SK-N-SH (cell line): Measurements from ENCODE around the gene PIMREG. TPM values are rescaled to one million over a fixed set of nuclear protein-coding genes. Genes with fewer than 3 reads are reported as not detected.

ENCODE experiments used
- CTCF ChIA-PET: fragments of 300-600, 350-600 bp; formaldehyde crosslinking; extraction: SDS; loops from one replicate; lab custom pipeline; 2021; lab: Yijun Ruan, JAX
- POLR2A ChIA-PET: fragments of 350-600 bp; sonication (Branson Sonifier 250); formaldehyde crosslinking; extraction: SDS; loops from one replicate; lab custom pipeline; 2020; ENCODE audit warnings: antibody characterized with exemption, inconsistent platforms; lab: Yijun Ruan, JAX
- DNase-seq: peaks from one replicate; pipeline ENCODE4 v3.0.0; 2012
- H2AFZ ChIP-seq: fragments of 200-600 bp; sonication (generic); 2 replicates; pipeline ENCODE4 v1.8.1; 2016; ENCODE audit warnings: antibody characterized with exemption, mild to moderate bottlenecking, low read depth
- H3F3A ChIP-seq: fragments of 200-600 bp; sonication (generic); replicated peaks from 2 replicates; pipeline ENCODE3; 2016; ENCODE audit warnings: antibody characterized with exemption, mild to moderate bottlenecking; ENCODE audit not compliant: insufficient read depth
- H3K27ac ChIP-seq, 2 experiments: fragments of 200-500 bp in 1 of 2; fragments of 200-600 bp in 1 of 2; sonication (Bioruptor generic) in 1 of 2; sonication (generic), shearing (Covaris generic) in 1 of 2; 2 replicates each; pipeline versions ENCODE4 v1.5.1 to v1.6.1; 2014 to 2016; ENCODE audit warnings: low read depth in 2 of 2, inconsistent platforms in 1 of 2, low read length in 1 of 2, mild to moderate bottlenecking in 1 of 2, mixed read lengths in 1 of 2
- H3K27me3 ChIP-seq: fragments of 200-600 bp; sonication (generic), shearing (Covaris generic); 2 replicates; pipeline ENCODE4 v1.6.1; 2016; ENCODE audit warnings: mixed run types; ENCODE audit not compliant: insufficient read depth
- H3K36me3 ChIP-seq, 2 experiments: fragments of 200-500 bp in 1 of 2; fragments of 200-600 bp in 1 of 2; sonication (Bioruptor generic) in 1 of 2; sonication (generic) in 1 of 2; replicated peaks in 1 of 2; 2 replicates each; pipeline versions ENCODE3 to v1.5.1; 2014 to 2016; ENCODE audit warnings: low read length in 1 of 2, mild to moderate bottlenecking in 1 of 2; ENCODE audit not compliant: insufficient read depth in 2 of 2, control insufficient read depth in 1 of 2
- H3K4me1 ChIP-seq, 2 experiments: fragments of 200-500 bp in 1 of 2; fragments of 200-600 bp in 1 of 2; sonication (Bioruptor generic) in 1 of 2; sonication (generic), shearing (Covaris generic) in 1 of 2; 2 replicates each; pipeline versions ENCODE4 v1.5.1 to v1.6.1; 2014 to 2016; ENCODE audit warnings: low read depth in 1 of 2, low read length in 1 of 2, mixed run types in 1 of 2; ENCODE audit not compliant: insufficient read depth in 2 of 2, control insufficient read depth in 1 of 2
- H3K4me2 ChIP-seq: fragments of 200-600 bp; sonication (generic), shearing (Covaris generic); 2 replicates; pipeline ENCODE4 v1.6.1; 2017; ENCODE audit warnings: mixed run types
- H3K4me3 ChIP-seq, 2 experiments: fragments of 200-500 bp in 1 of 2; fragments of 200-600 bp in 1 of 2; sonication (Bioruptor generic) in 1 of 2; sonication (generic), shearing (Covaris generic) in 1 of 2; 2 replicates each; pipeline versions ENCODE4 v1.5.1 to v1.8.1; 2014 to 2016; ENCODE audit warnings: low read depth in 2 of 2, inconsistent platforms in 1 of 2, low read length in 1 of 2, mild to moderate bottlenecking in 1 of 2, mixed read lengths in 1 of 2, moderate library complexity in 1 of 2
- H3K79me2 ChIP-seq: fragments of 200-600 bp; sonication (generic); 2 replicates; pipeline ENCODE4 v1.8.1; 2017; ENCODE audit warnings: mild to moderate bottlenecking; ENCODE audit not compliant: insufficient read depth
- H3K9ac ChIP-seq: fragments of 200-600 bp; sonication (generic); 2 replicates; pipeline ENCODE4 v1.6.1; 2017; ENCODE audit warnings: mixed run types
- H3K9me2 ChIP-seq: fragments of 200-600 bp; sonication (generic); 2 replicates; pipeline ENCODE4 v1.6.1; 2017; ENCODE audit warnings: mixed run types
- H3K9me3 ChIP-seq: fragments of 200-600 bp; sonication (generic); 2 replicates; pipeline ENCODE4 v1.6.1; 2017; ENCODE audit warnings: mixed run types, mild to moderate bottlenecking, moderate library complexity
- H4K20me1 ChIP-seq: fragments of 200-600 bp; sonication (generic); 2 replicates; pipeline ENCODE4 v1.6.1; 2017; ENCODE audit warnings: mild to moderate bottlenecking, mixed run types; ENCODE audit not compliant: insufficient read depth
- CTCF ChIP-seq: fragments of 200-600 bp; sonication (generic); IDR thresholded peaks from 2 replicates; pipeline ENCODE4 v1.6.1; 2017; ENCODE audit warnings: antibody characterized with exemption, mild to moderate bottlenecking, moderate library complexity
- EP300 ChIP-seq, 2 experiments: IDR thresholded peaks; 2 replicates each; pipeline versions ENCODE4 v1.4.0 to v1.6.1; 2012; ENCODE audit warnings: borderline replicate concordance in 1 of 2, low read depth in 1 of 2, low read length in 1 of 2
- FOSL2 ChIP-seq: IDR thresholded peaks from 2 replicates; pipeline ENCODE4 v1.4.0; 2012; ENCODE audit warnings: low read depth, mild to moderate bottlenecking, moderate library complexity, borderline replicate concordance
- FOXJ3 ChIP-seq: sonication (generic); formaldehyde crosslinking; IDR thresholded peaks from 2 replicates; pipeline ENCODE4 v1.5.1; 2020; ENCODE audit warnings: mild to moderate bottlenecking, missing genetic modification reagents
- FOXM1 ChIP-seq: IDR thresholded peaks from 2 replicates; pipeline ENCODE4 v1.4.0; 2012; ENCODE audit warnings: low read depth, mild to moderate bottlenecking
- GATA2 ChIP-seq: sonication (generic); formaldehyde crosslinking; IDR thresholded peaks from 2 replicates; pipeline ENCODE4 v1.5.0; 2020; ENCODE audit warnings: mild to moderate bottlenecking, missing genetic modification reagents
- MEF2A ChIP-seq: IDR thresholded peaks from 2 replicates; pipeline ENCODE4 v1.4.0; 2012; ENCODE audit warnings: low read depth, borderline replicate concordance
- RCOR1 ChIP-seq: fragments of 150-350 bp; IDR thresholded peaks from 2 replicates; pipeline ENCODE4 v1.6.1; 2017; ENCODE audit warnings: antibody characterized with exemption, low read length
- TAF1 ChIP-seq: IDR thresholded peaks from 2 replicates; pipeline ENCODE4 v1.6.1; 2012; ENCODE audit warnings: low read depth, mild to moderate bottlenecking, low read length, moderate library complexity, borderline replicate concordance
- USF1 ChIP-seq: IDR thresholded peaks from 2 replicates; pipeline ENCODE4 v1.4.0; 2012; ENCODE audit warnings: low read depth, borderline replicate concordance
- YY1 ChIP-seq: IDR thresholded peaks from 2 replicates; pipeline ENCODE4 v1.4.0; 2012; ENCODE audit warnings: low read depth, mild to moderate bottlenecking
- WGBS: methylation state at CpG from one replicate; pipeline ENCODE4 v1.1.6; 2017; ENCODE audit warnings: low lambda C conversion rate; 5-methylcytosine and 5-hydroxymethylcytosine counted together
- polyA plus RNA-seq, 3 experiments: library from polyadenylated mRNA; depleted of rRNA; stranded (reverse); fragments of >200 nt; gene quantifications; 2 replicates each; pipeline ENCODE4 v1.2.3, GENCODE V29; 2012

PIMREG gene
- polyA plus RNA-seq, 1 of the 3 experiments (the other 2 are of a cell fraction): 19.6 TPM

GRCh38 chr17:6458460-6458950 lies 14.2 kb downstream of the PIMREG start:
- Histone ChIP-seq H3K9ac (no peak overlapping the region), H3K27me3 (no peaks in the 10 kb centered on the region), H3K9me3 (no peaks in the 10 kb centered on the region), H3K9me2 (no peaks in the 10 kb centered on the region), H3K4me2 (no peak overlapping the region), H3K4me1 (peaks cover 3 to 13% of the 10 kb centered on the region in 2 experiments; a peak in 2 of 4 replicates), H3K4me3 (no peak overlapping the region), H3K27ac (no peak overlapping the region), H4K20me1 (no peaks in the 10 kb centered on the region), H3K36me3 (no peaks in the 10 kb centered on the region), H3F3A (no peaks in the 10 kb centered on the region), H2AFZ (no peak overlapping the region), H3K79me2 (no peaks in the 10 kb centered on the region)
- no peak for DNase-seq
- 91% methylated on average over 14 of the region's 14 CpGs for WGBS
- TF ChIP-seq RCOR1 (no peak), MEF2A (no peak), YY1 (no peak), GATA2 (CRISPR knock-in tag) (no peak), EP300 (IDR thresholded peaks at IDR 0.05; ENCODE audit: borderline replicate concordance in 1 of 2, low read depth in 1 of 2, low read length in 1 of 2) (no peak), CTCF (no peak), TAF1 (no peak), USF1 (no peak), FOXM1 (no peak)
- ChIA-PET CTCF (interaction anchor here (0.6 to 1.9 kb wide), 2 partner anchors 15 to 23 kb away, joined by 3 to 9 read pairs; no protein-coding TSS in a partner anchor), POLR2A (no interaction called here)

GRCh38 chr17:6460531-6461161 lies 16.4 kb downstream of the PIMREG start:
- Histone ChIP-seq H3K27ac (no peak overlapping the region), H3K27me3 (no peaks in the 10 kb centered on the region), H3K9ac (no peak overlapping the region), H3K9me3 (no peaks in the 10 kb centered on the region), H2AFZ (no peak overlapping the region), H3K36me3 (no peaks in the 10 kb centered on the region), H3F3A (no peaks in the 10 kb centered on the region), H3K79me2 (no peaks in the 10 kb centered on the region), H3K4me2 (no peak overlapping the region), H3K4me1 (peaks cover 1 to 3% of the 10 kb centered on the region in 2 experiments; a peak in 2 of 4 replicates), H3K9me2 (no peaks in the 10 kb centered on the region), H3K4me3 (no peak overlapping the region), H4K20me1 (no peaks in the 10 kb centered on the region)
- CTCF ChIA-PET: interaction anchor here (1.0 to 1.4 kb wide), 2 partner anchors 12 kb away, joined by 3 to 9 read pairs; no protein-coding TSS in a partner anchor
- WGBS: 81% methylated on average over 9 of the region's 9 CpGs
- TF ChIP-seq FOXJ3 (CRISPR knock-in tag) (no peak), FOSL2 (no peak), YY1 (no peak)
- DNase-seq: no peak
- POLR2A ChIA-PET: no interaction called here
